Measurements from ENCODE around the gene SLC29A4.

DNA sequence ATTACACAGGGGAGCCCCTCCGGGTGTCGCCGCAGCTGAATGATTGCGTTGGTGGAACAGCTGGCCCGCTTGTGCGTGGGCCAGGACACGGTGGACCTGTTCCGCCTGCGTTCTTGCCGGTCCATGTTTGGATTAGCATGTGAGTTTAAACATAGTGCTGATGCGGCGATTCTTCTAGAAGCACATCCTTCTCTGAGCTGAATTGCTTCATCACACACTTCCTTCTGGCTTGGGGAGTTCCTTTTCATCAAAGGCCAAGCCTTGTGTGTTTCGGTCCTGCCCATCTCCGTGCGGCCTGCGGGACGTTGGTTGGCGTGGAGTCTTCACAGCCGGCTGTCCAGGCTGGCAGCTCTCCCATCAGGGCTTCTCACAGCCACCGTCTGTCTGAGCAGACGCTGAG, 45.5 kb upstream of the SLC29A4 start:
- TF ChIP-seq CTCF (IDR thresholded peaks at IDR 0.05) (no peak), RXRA (IDR thresholded peaks at IDR 0.05; ENCODE audit: borderline replicate concordance, low read depth) (no peak), RAD21 (IDR thresholded peaks at IDR 0.05; ENCODE audit: low read length) (no peak), SMC3 (IDR thresholded peaks at IDR 0.05; ENCODE audit: low read depth, low read length) (no peak), YY1 (IDR thresholded peaks at IDR 0.05; ENCODE audit: low read depth) (no peak)
- TF ChIP-seq, protein P1, sequence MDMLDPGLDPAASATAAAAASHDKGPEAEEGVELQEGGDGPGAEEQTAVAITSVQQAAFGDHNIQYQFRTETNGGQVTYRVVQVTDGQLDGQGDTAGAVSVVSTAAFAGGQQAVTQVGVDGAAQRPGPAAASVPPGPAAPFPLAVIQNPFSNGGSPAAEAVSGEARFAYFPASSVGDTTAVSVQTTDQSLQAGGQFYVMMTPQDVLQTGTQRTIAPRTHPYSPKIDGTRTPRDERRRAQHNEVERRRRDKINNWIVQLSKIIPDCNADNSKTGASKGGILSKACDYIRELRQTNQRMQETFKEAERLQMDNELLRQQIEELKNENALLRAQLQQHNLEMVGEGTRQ (IDR thresholded peaks at IDR 0.05; ENCODE audit: borderline replicate concordance, low read depth, low read length): no peak
